ENCODE results near the gene ACOXL.

ACOXL gene

GRCh38 chr2:111145103-111145760 lies 412.9 kb downstream of the ACOXL start:
- DNase-seq, result no peak

GRCh38 chr2:111145951-111146350 lies 413.6 kb downstream of the ACOXL start:
- DNase-seq, result no peak

GRCh38 chr2:111148225-111148873 lies 416.0 kb downstream of the ACOXL start:
- no peak for DNase-seq

- no peak for DNase-seq
Measured at GRCh38 chr2:111148925-111149324, 416.6 kb downstream of the ACOXL start.

- DNase-seq, result no peak
Measured at GRCh38 chr2:111149882-111150455, 417.6 kb downstream of the ACOXL start.

- DNase-seq, result no peak
Measured at GRCh38 chr2:111154758-111155157, 422.4 kb downstream of the ACOXL start.

GRCh38 chr2:111155610-111156009 lies 423.2 kb downstream of the ACOXL start:
- peak; percentile 30 for DNase-seq

GRCh38 chr2:111156529-111156928 lies 424.2 kb downstream of the ACOXL start:
- no peak for DNase-seq

GRCh38 chr2:111157071-111157661 lies 424.8 kb downstream of the ACOXL start:
- no peak for DNase-seq

GRCh38 chr2:111157798-111158197 lies 425.4 kb downstream of the ACOXL start:
- no peak for DNase-seq

- DNase-seq, result no peak
Measured at GRCh38 chr2:111159641-111160040, 427.3 kb downstream of the ACOXL start.

GRCh38 chr2:111160758-111161157 lies 428.4 kb downstream of the ACOXL start:
- no peak for DNase-seq

GRCh38 chr2:111161971-111162370 lies 429.6 kb downstream of the ACOXL start:
- peak; percentile 76 for DNase-seq

- DNase-seq, result no peak
Measured at GRCh38 chr2:111162718-111163331, 430.5 kb downstream of the ACOXL start.

- DNase-seq, result no peak
Measured at GRCh38 chr2:111164078-111164477, 431.7 kb downstream of the ACOXL start.

- DNase-seq, result no peak
Measured at GRCh38 chr2:111165084-111165483, 432.7 kb downstream of the ACOXL start.

GRCh38 chr2:111166115-111166514 lies 433.7 kb downstream of the ACOXL start:
- no peak for DNase-seq

- no peak for DNase-seq
Measured at GRCh38 chr2:111167076-111167862, 434.9 kb downstream of the ACOXL start.

- no peak for DNase-seq
Measured at GRCh38 chr2:111167863-111168162, 435.4 kb downstream of the ACOXL start.
